Measurements from ENCODE around the gene CSDE1.

DNA sequence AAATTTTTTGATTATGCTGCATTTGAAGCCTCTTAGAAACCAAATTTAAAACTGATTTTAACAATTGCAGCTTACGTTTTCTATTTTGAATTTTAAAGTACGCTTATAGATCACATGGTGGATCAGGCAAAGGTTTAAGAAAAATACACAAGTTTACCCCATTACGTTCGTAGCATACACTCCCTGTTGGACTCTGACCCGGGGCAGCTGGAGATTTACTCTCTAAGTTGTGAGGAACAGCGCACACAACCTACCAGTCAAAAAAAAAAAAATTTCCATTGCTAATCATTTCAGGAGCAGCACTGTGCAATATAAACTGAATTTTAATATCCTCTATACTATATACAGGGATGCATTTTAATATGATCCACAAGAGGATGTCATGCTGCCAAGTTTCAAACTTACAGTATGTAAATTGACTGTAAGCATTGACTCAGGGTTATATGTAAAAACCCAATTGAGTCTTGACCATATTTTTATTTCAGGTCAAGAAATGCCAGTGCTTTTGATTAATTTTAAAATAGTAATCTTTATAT is 20.4 kb downstream of the CSDE1 start:
- TF ChIP-seq, protein P1, sequence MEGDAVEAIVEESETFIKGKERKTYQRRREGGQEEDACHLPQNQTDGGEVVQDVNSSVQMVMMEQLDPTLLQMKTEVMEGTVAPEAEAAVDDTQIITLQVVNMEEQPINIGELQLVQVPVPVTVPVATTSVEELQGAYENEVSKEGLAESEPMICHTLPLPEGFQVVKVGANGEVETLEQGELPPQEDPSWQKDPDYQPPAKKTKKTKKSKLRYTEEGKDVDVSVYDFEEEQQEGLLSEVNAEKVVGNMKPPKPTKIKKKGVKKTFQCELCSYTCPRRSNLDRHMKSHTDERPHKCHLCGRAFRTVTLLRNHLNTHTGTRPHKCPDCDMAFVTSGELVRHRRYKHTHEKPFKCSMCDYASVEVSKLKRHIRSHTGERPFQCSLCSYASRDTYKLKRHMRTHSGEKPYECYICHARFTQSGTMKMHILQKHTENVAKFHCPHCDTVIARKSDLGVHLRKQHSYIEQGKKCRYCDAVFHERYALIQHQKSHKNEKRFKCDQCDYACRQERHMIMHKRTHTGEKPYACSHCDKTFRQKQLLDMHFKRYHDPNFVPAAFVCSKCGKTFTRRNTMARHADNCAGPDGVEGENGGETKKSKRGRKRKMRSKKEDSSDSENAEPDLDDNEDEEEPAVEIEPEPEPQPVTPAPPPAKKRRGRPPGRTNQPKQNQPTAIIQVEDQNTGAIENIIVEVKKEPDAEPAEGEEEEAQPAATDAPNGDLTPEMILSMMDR (IDR thresholded peaks at IDR 0.05), result no peak
- TF ChIP-seq POLR2A (IDR thresholded peaks at IDR 0.05) (no peak), POLR2AphosphoS5 (IDR thresholded peaks at IDR 0.05) (no peak)
